NT2/D1 (cell line): Measurements from ENCODE around the gene ENOX1.

Experiments used
- SUZ12 ChIP-seq: IDR thresholded peaks from 2 replicates; pipeline ENCODE4 v1.6.1; 2011; ENCODE audit not compliant: insufficient read length, insufficient read depth; ENCODE audit errors: extremely low read depth
- YY1 ChIP-seq: IDR thresholded peaks from 2 replicates; pipeline ENCODE4 v1.6.1; 2011; ENCODE audit not compliant: insufficient read length, insufficient read depth
- ZNF274 ChIP-seq: IDR thresholded peaks from 2 replicates; pipeline ENCODE4 v1.6.1; 2011; ENCODE audit warnings: mild to moderate bottlenecking, low read depth, low read length

DNA sequence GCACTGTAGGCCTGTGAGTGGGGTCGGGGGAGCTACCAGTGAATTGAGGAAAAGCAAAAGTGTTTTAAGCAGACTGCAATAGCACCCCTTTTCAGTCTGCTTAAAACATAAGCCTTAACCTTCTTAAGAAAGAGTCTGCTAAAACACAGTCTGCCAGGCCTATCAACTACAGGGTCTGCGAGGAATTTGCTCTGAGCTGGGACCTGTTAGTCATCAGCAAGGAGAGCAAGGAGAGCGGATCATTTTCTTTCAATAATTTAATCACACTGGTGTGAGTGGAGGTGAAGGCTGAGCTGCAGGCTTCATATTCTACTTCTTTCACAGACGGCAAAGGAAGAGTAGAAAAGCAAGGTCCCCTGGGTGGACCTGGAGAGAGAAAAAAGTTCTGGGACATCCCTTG, 342.7 kb downstream of the ENOX1 start:
- TF ChIP-seq ZNF274: no peak
- no peak for TF ChIP-seq SUZ12
- no peak for TF ChIP-seq YY1
